ENCODE results near the gene RAB7B. TPM values are rescaled to one million over a fixed set of nuclear protein-coding genes. Genes with fewer than 3 reads are reported as not detected.

The RAB7B gene
- total RNA-seq, 2 donors from 2014 or later: 0.57 to 1.2 TPM

DNA sequence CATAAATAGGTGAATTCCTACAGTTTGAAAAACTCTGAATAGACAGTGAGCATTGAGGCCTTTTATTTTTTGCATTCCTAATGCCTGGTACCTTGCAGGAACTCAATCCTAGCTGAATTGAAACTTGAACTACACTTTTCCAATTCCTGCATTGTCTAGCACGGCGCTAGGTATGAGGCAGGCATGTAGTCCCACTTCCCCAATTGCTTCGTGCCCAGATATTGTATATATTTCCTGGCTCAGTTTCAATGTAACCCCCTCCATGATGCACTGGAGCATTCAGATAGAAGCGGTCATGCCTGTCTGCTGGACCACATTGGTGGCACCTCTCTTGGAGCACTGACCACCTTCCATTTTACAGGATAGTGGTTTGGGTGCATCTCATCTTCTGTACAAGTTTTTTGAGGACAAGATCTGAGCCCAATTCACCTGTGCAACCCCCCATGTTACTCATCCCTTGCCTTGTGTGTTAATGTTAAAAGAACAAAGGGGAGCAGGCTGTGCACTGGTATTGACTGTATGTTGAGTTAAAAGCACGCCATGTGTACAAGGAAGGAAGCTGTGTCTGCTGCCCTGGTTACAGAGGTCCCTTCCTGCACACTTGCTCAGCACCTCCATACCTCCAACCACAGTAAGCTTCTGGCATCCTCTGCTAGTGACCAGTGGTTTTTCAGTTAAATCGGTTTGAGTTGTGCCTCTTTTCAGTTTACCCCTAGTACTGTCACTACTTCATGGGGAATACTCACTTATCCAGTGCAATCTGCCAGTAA lies 10.0 kb upstream of the RAB7B start:
- Histone ChIP-seq H3K27me3 (no peaks in the 10 kb centered on the region), H3K27ac (no peak overlapping the region), H3K9me3 (no peaks in the 10 kb centered on the region), H3K4me1 (no peaks in the 10 kb centered on the region), H3K4me3 (no peak overlapping the region), H3K9ac (ENCODE audit: low read depth in 2 of 2, low read length in 2 of 2) (no peak overlapping the region), H3K36me3 (no peaks in the 10 kb centered on the region)
- intact Hi-C loops (cut with DNase I): no loop called here
- peak; percentile 14 for DNase-seq
- TF ChIP-seq, protein P1, sequence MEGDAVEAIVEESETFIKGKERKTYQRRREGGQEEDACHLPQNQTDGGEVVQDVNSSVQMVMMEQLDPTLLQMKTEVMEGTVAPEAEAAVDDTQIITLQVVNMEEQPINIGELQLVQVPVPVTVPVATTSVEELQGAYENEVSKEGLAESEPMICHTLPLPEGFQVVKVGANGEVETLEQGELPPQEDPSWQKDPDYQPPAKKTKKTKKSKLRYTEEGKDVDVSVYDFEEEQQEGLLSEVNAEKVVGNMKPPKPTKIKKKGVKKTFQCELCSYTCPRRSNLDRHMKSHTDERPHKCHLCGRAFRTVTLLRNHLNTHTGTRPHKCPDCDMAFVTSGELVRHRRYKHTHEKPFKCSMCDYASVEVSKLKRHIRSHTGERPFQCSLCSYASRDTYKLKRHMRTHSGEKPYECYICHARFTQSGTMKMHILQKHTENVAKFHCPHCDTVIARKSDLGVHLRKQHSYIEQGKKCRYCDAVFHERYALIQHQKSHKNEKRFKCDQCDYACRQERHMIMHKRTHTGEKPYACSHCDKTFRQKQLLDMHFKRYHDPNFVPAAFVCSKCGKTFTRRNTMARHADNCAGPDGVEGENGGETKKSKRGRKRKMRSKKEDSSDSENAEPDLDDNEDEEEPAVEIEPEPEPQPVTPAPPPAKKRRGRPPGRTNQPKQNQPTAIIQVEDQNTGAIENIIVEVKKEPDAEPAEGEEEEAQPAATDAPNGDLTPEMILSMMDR (IDR thresholded peaks at IDR 0.05): no peak

DNA sequence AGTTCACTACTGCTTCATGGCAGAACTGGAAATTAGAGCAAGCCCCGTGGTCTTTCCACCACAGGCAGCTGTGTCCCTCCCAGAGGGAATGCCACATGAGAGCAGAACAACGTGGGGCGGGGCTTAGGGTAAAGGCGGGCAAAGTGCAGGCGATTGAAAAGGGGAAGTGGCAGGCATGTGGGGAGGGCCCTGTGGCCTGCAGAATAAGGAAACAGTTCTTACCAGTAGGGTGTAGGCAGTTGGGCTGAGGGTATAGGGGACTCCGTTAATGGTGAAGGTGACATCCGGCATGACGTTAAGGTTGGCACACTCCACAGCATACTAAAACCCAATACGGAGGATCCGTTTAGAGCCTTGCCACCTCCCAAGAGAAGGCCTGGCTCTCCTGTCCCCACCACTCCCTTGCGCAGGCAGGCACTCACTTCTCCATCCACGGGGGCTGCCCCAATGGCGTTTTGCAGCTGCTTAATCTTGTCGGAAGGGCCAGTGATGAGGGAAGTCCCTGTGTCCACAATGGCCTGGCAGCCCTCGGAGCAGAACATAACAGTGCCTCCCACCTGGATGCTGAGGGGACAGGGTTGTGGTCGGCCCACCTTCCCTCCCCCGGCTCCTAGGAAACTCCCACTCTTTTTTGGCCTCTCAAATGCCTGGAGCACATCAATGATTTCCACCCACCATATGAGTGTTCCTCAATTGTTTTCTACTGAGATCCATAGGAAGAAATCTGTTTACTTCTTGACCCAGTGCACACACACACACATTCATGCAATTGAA lies 9.1 kb upstream of the RAB7B start:
- no peaks in the 10 kb centered on the region for H3K36me3 ChIP-seq
- H3K9ac ChIP-seq (ENCODE audit: low read depth in 2 of 2, low read length in 2 of 2): no peak overlapping the region

DNA sequence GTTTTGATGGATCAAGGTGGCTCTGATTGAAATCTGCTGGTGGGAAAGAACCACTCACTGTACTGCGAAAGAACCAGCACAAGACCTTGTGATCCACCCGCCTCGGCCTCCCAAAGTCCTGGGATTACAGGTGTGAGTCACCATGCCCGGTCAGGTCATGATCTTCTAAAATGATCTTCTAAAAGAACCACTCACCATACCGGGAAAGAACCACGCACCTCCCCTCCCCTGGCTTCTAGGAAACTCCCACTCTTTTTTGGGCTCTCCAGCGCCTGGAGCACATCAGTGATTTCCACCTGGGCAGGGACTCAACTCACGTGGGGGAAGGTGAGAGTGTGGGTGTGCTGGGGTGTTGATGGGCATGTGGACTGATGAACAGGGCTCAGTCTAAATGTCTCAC lies 7.9 kb upstream of the RAB7B start:
- Histone ChIP-seq H3K27ac (no peak overlapping the region), H3K4me1 (no peaks in the 10 kb centered on the region), H3K9me3 (no peaks in the 10 kb centered on the region), H3K27me3 (no peaks in the 10 kb centered on the region), H3K9ac (ENCODE audit: low read depth in 2 of 2, low read length in 2 of 2) (no peak overlapping the region), H3K4me3 (no peak overlapping the region), H3K36me3 (no peaks in the 10 kb centered on the region)
- intact Hi-C loops (cut with DNase I): no loop called here
- no peak for DNase-seq
- TF ChIP-seq, protein P1 (IDR thresholded peaks at IDR 0.05): no peak

More for the DNA sequence above, 9.1 kb upstream of the RAB7B start:
- TF ChIP-seq, protein P1 (IDR thresholded peaks at IDR 0.05): no peak
- intact Hi-C loops (cut with DNase I): no loop called here
- Histone ChIP-seq H3K27ac (peak overlapping the region; percentile 50), H3K9me3 (no peaks in the 10 kb centered on the region), H3K27me3 (no peaks in the 10 kb centered on the region), H3K4me1 (no peaks in the 10 kb centered on the region), H3K4me3 (no peak overlapping the region)
- peak; percentile 91 for DNase-seq

DNA sequence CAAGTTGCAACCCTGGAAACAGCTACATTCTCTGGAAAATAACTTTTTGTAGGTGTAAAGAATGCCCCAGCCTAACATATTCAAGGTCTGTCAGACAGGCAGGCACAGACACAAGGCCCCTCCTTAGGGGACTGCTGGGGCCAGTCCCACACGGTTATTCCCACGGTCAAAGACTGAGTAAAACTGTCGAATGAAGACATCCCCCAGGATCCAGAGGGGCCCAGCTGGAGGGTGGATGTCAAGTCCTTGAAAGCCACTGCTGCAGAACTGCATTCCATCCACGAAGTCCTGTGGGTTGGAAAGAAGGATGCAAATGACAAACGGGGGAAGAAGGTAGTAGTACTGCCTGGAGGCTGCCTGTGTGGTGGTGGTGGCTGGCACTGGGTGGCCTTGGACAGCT lies 6.9 kb upstream of the RAB7B start:
- Histone ChIP-seq H3K4me3 (no peak overlapping the region), H3K27me3 (no peaks in the 10 kb centered on the region), H3K4me1 (no peaks in the 10 kb centered on the region), H3K27ac (no peak overlapping the region), H3K9ac (ENCODE audit: low read depth in 2 of 2, low read length in 2 of 2) (no peak overlapping the region), H3K9me3 (no peaks in the 10 kb centered on the region), H3K36me3 (no peaks in the 10 kb centered on the region)
- TF ChIP-seq, protein P1 (IDR thresholded peaks at IDR 0.05): no peak
- intact Hi-C loops (cut with DNase I): no loop called here
- no peak for DNase-seq

DNA sequence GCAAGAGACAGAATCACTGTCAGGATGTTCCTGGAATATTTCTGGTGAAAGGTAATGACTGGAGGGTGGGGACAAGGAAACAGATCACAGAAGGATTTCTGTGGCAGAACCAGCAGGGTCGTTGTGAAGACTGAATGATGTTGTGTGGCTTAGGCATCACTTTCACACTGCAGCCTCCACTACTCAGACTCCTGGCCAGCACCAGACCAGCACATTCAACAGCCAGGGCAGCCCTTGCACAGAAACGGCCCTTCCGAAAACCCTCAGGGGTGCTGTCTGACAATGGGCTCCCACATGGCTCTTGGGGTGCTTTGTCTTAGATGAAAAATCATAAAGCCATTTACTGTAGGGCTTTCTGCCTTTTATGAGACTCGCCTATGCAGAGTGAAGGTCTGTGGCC lies 3.8 kb upstream of the RAB7B start:
- Histone ChIP-seq H3K9ac (ENCODE audit: low read depth in 2 of 2, low read length in 2 of 2) (no peak overlapping the region), H3K9me3 (no peaks in the 10 kb centered on the region), H3K27ac (no peak overlapping the region), H3K4me1 (no peaks in the 10 kb centered on the region), H3K27me3 (no peaks in the 10 kb centered on the region), H3K4me3 (no peak overlapping the region), H3K36me3 (no peaks in the 10 kb centered on the region)
- peak; percentile 4 for DNase-seq
- TF ChIP-seq, protein P1 (IDR thresholded peaks at IDR 0.05): no peak
- intact Hi-C loops (cut with DNase I): no loop called here

All from colonic mucosa (tissue), 4 donors.